H4 (cell line): ENCODE results near the gene MLLT3. TPM values are rescaled to one million over a fixed set of nuclear protein-coding genes. Genes with fewer than 3 reads are reported as not detected.

Experiments used
- DNase-seq: peaks from one replicate; pipeline ENCODE4 v3.0.0-alpha.2; 2015; ENCODE audit warnings: low spot score
- total RNA-seq: library from RNA; depleted of rRNA; stranded (reverse); fragments of >200 nt; shearing (Covaris generic); gene quantifications from 2 replicates; pipeline ENCODE4 v1.2.3, GENCODE V29; 2014; rRNA removed

Gene MLLT3
- total RNA-seq, 1 experiment from 2014 or later = 8.9 TPM

GRCh38 chr9:20305452-20305851, 316.8 kb downstream of the MLLT3 start:
- DNase-seq = no peak

- DNase-seq = no peak
These were observed 318.3 kb downstream of the MLLT3 start for GRCh38 chr9:20303996-20304395.

- no peak for DNase-seq
These were observed 319.2 kb downstream of the MLLT3 start for GRCh38 chr9:20303066-20303465.

GRCh38 chr9:20302197-20302596, 320.1 kb downstream of the MLLT3 start:
- no peak for DNase-seq

GRCh38 chr9:20300430-20301115, 321.7 kb downstream of the MLLT3 start:
- DNase-seq = no peak

GRCh38 chr9:20297646-20298084, 324.6 kb downstream of the MLLT3 start:
- DNase-seq = no peak

- no peak for DNase-seq
These were observed 326.7 kb downstream of the MLLT3 start for GRCh38 chr9:20295555-20295954.

- no peak for DNase-seq
These were observed 328.1 kb downstream of the MLLT3 start for GRCh38 chr9:20294046-20294750.

- peak; percentile 27 for DNase-seq
These were observed 330.3 kb downstream of the MLLT3 start for GRCh38 chr9:20292002-20292401.

Other genes with a start within 250 kb of the MLLT3 start
- gene FOCAD, start 61.8 kb upstream of the MLLT3 start, total RNA-seq = 14.7 and 32.1 TPM in 2 replicates